ENCODE measurements around the gene WSB1. TPM values are rescaled to one million over a fixed set of nuclear protein-coding genes. Genes with fewer than 3 reads are reported as not detected.

The WSB1 gene
- polyA plus RNA-seq, 1 experiment: 163 TPM

- Histone ChIP-seq H3K4me3 (ENCODE audit: low read depth, low read length) (no peak overlapping the region), H3K36me3 (ENCODE audit: control insufficient read depth, insufficient read depth, low read length) (no peaks in the 10 kb centered on the region), H3K27me3 (ENCODE audit: control insufficient read depth, insufficient read depth, low read length) (no peaks in the 10 kb centered on the region)
- TF ChIP-seq CTCF (IDR thresholded peaks at IDR 0.05; ENCODE audit: insufficient read depth, low read depth, low read length): no peak
- ChIA-PET POLR2A (interaction anchor here (0.5 kb wide), 1 partner anchor 15 kb away, joined by 3 read pairs; no protein-coding TSS in a partner anchor), CTCF (interaction anchor here (0.9 to 6.8 kb wide), 2 partner anchors 98 to 263 kb away, joined by 3 to 162 read pairs; no protein-coding TSS in a partner anchor)
- DNase-seq (ENCODE audit: low read depth): no peak
These were observed 42.3 kb downstream of the WSB1 start for GRCh38 chr17:27336184-27336583.

DNA sequence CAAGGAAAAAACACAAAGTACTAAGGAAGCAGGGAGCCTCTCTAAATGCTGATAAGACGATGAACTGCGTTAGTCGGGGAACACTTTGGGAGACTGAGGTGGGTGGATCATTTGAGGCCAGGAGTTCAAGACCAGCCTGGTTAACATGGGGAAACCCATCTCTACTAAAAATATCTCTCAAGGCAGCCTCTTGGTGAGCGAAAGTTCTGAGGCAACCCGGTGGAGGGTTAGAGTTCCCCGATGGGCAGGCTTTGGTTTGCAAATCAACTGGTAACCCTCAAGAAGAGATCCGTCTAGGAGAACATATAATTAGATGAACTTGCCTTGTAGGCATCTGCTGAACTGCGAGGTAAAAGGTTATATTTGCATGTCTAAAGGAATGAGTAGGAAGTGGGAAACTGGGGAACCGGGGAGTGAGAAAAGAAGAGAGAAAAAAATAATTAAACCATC lies 44.6 kb downstream of the WSB1 start:
- Histone ChIP-seq H3K4me3 (ENCODE audit: low read depth, low read length) (no peak overlapping the region), H3K36me3 (ENCODE audit: control insufficient read depth, insufficient read depth, low read length) (no peaks in the 10 kb centered on the region), H3K27me3 (ENCODE audit: control insufficient read depth, insufficient read depth, low read length) (no peaks in the 10 kb centered on the region)
- DNase-seq (ENCODE audit: low read depth): no peak
- CTCF ChIA-PET: interaction anchor here (1.0 to 1.3 kb wide), 2 partner anchors 102 to 257 kb away, joined by 4 to 6 read pairs; no protein-coding TSS in a partner anchor
- TF ChIP-seq CTCF (IDR thresholded peaks at IDR 0.05; ENCODE audit: insufficient read depth, low read depth, low read length): no peak
- POLR2A ChIA-PET: no interaction called here

- no peak overlapping the region for H3K4me3 ChIP-seq (ENCODE audit: low read depth, low read length)
- TF ChIP-seq CTCF (IDR thresholded peaks at IDR 0.05; ENCODE audit: insufficient read depth, low read depth, low read length): no peak
- ChIA-PET POLR2A (no interaction called here), CTCF (interaction anchor here (1.5 to 3.0 kb wide), 2 partner anchors 102 to 311 kb away, joined by 3 to 12 read pairs; no protein-coding TSS in a partner anchor)
- DNase-seq (ENCODE audit: low read depth): no peak
- no peaks in the 10 kb centered on the region for H3K27me3 ChIP-seq (ENCODE audit: control insufficient read depth, insufficient read depth, low read length)
- no peaks in the 10 kb centered on the region for H3K36me3 ChIP-seq (ENCODE audit: control insufficient read depth, insufficient read depth, low read length)
These were observed 45.4 kb downstream of the WSB1 start for GRCh38 chr17:27339198-27339835.

GRCh38 chr17:27339836-27340550 lies 46.1 kb downstream of the WSB1 start:
- ChIA-PET CTCF (interaction anchor here (0.9 to 3.0 kb wide), 6 partner anchors 7 to 311 kb away, joined by 3 to 12 read pairs (median 6); no protein-coding TSS in a partner anchor), POLR2A (no interaction called here)
- no peaks in the 10 kb centered on the region for H3K36me3 ChIP-seq (ENCODE audit: control insufficient read depth, insufficient read depth, low read length)
- TF ChIP-seq CTCF (IDR thresholded peaks at IDR 0.05; ENCODE audit: insufficient read depth, low read depth, low read length): no peak
- DNase-seq (ENCODE audit: low read depth): no peak
- no peaks in the 10 kb centered on the region for H3K27me3 ChIP-seq (ENCODE audit: control insufficient read depth, insufficient read depth, low read length)
- no peak overlapping the region for H3K4me3 ChIP-seq (ENCODE audit: low read depth, low read length)

- POLR2A ChIA-PET: no interaction called here
- H3K4me3 ChIP-seq (ENCODE audit: low read depth, low read length): no peak overlapping the region
- TF ChIP-seq CTCF (IDR thresholded peaks at IDR 0.05; ENCODE audit: insufficient read depth, low read depth, low read length): no peak
- no peaks in the 10 kb centered on the region for H3K27me3 ChIP-seq (ENCODE audit: control insufficient read depth, insufficient read depth, low read length)
- CTCF ChIA-PET: interaction anchor here (0.9 to 3.0 kb wide), 6 partner anchors 8 to 310 kb away, joined by 3 to 12 read pairs (median 6); no protein-coding TSS in a partner anchor
- DNase-seq (ENCODE audit: low read depth): no peak
- no peaks in the 10 kb centered on the region for H3K36me3 ChIP-seq (ENCODE audit: control insufficient read depth, insufficient read depth, low read length)
These were observed 46.7 kb downstream of the WSB1 start for GRCh38 chr17:27340575-27340974.

Data from BJ (cell line).